HTERT RPE-1 (cell line): ENCODE data around the gene KIF21A.
"Not testable (repeated sequence)": the region's sequence is repeated elsewhere in the genome, so short reads cannot be mapped to it uniquely, and the experiment has no call there.

ENCODE experiments used
- in situ Hi-C: fragments of 300-500 bp; cut with MboI; formaldehyde crosslinking; loops from 4 replicates; pipeline ENCODE4 v1.14.3; 2020; ENCODE audit warnings: low sequenced_read_pairs

KIF21A gene

DNA sequence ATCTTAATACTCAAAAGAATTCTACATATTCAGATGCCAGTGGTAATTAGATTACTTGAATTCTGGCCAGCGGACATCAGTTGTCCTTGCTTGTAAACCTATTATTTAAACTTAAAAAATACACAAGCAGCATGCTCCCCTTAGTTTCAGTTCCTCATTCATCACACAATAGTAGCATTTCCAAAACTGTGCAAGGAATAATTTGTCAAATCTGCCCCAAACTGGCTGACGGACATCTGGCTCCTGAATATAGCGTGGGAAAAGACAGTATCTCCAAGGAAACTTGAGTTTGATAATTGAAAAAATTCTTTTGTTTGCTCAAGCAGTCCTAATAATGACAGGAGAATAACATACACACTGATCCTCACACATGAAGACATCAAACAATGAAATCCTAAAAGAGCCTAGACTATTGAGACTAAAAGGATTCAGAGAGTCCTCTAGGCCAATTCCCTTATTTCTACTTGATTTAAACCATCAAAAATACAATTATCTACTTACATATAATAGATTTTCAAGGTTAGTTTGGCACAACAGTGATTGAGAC lies 90.4 kb downstream of the KIF21A start:
- in situ Hi-C loops, result no loop called here

- in situ Hi-C loops, result no loop called here
Observed at GRCh38 chr12:39351153-39351552, 91.8 kb downstream of the KIF21A start.

- in situ Hi-C loops, result no loop called here
Observed at GRCh38 chr12:39348941-39349626, 93.8 kb downstream of the KIF21A start.

GRCh38 chr12:39348523-39348922 lies 94.4 kb downstream of the KIF21A start:
- in situ Hi-C loops, result no loop called here

GRCh38 chr12:39344926-39345325 lies 98.0 kb downstream of the KIF21A start:
- in situ Hi-C loops, result no loop called here

GRCh38 chr12:39343665-39344064 lies 99.3 kb downstream of the KIF21A start:
- in situ Hi-C loops, result no loop called here

- in situ Hi-C loops, result no loop called here
Observed at GRCh38 chr12:39341761-39342160, 101.2 kb downstream of the KIF21A start.

DNA sequence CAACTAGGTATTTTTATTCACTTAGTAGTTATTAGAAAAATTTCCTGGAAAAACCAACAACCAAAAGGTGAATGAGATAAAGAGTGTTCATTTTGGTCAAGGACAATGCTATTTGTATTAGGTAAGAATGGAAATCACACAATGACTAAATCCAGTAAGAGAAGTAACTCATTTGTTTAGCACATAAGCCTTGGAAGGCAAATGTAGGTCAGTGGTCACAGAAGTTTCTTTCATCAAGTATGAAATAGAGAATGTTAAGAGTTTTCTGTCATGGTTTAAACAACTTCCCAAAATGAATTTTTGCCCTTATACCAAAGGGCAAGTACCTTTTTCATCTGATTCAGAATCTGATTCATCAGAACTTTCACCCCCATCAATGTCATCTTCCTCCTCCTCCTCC lies 101.7 kb downstream of the KIF21A start:
- in situ Hi-C loops, result no loop called here

- in situ Hi-C loops, result no loop called here
Observed at GRCh38 chr12:39332661-39333175, 110.2 kb downstream of the KIF21A start.

GRCh38 chr12:39331539-39332261 lies 111.2 kb downstream of the KIF21A start:
- in situ Hi-C loops, result no loop called here

- in situ Hi-C loops, result no loop called here
Observed at GRCh38 chr12:39329876-39330275, 113.0 kb downstream of the KIF21A start.

DNA sequence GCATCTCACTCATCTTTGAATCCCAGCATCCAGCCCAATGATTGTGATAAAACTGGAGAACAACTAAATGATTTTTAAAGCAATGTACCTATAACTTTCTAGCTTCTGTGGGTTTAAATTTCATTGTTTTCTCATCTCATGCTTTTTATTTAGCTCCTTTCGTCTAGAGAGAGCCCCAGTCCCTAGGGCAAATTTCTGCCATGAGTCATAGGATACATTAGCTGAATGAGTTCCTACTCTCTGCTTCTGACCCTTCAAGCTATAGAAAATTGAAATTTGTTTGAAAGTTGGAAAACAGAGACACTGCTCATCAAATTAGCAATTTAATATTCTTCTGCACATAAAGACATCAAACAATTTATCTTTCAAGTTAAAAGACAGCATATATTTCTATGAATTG lies 113.9 kb downstream of the KIF21A start:
- in situ Hi-C loops, result no loop called here

DNA sequence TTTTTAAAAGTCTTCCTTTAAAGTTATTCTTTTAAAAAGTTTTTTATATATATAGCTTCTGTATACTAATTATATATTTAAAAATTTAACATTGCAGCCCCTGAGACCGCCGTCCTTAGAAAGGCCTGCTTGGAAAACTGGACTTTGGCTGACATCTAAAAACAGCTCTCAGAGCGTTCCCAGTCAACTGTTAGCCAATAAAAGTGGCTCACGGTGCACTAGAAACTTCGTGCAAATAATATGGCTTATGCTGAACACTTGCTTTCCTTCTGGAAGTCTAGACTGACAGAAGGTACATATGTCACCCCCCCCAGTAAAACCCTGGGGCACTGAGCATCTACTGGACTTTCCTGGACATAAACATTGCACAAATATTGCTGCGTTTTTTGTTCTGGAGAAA lies 115.0 kb downstream of the KIF21A start:
- in situ Hi-C loops, result no loop called here

- in situ Hi-C loops, result no loop called here
Observed at GRCh38 chr12:39327510-39327909, 115.4 kb downstream of the KIF21A start.

DNA sequence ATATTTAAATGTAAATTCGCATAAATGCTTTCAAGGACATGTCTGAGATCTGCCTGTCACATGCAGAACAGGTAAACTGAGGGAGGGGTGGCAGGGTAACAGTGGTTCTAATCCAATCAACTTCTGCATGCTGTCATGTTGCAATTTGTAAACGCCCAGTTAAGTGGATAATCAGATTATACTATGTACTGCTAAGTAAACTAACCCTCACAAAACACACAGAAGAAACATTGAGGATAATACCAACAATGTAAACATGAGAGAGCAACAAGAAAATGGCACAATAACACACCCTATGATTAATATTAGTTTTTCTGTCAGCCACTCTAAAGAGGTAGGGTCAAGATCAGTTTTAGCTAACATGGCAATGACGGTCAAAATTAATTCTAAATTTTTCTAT lies 123.7 kb downstream of the KIF21A start:
- in situ Hi-C loops, result no loop called here

GRCh38 chr12:39314547-39314946 lies 128.4 kb downstream of the KIF21A start:
- in situ Hi-C loops, result no loop called here

GRCh38 chr12:39309516-39309915 lies 133.4 kb downstream of the KIF21A start:
- in situ Hi-C loops, result no loop called here

DNA sequence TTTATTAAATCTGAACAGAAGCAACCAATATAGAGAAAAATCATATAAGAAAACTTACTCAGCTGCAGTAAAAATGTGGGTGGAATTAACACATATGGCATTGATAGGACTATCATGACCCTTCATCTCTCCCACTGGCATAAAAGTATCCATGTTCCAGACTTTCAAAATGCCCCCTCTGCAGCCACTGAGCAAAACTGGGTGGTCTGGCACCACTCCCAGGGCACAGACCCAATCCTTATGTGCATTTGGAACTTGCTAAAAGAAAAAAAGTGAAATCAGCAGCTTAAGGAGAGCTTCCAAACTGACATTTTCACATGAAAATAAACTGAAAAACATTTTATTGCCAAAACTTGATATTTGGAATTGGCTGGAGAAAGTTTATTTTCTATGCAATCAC lies 141.5 kb downstream of the KIF21A start:
- in situ Hi-C loops, result no loop called here

DNA sequence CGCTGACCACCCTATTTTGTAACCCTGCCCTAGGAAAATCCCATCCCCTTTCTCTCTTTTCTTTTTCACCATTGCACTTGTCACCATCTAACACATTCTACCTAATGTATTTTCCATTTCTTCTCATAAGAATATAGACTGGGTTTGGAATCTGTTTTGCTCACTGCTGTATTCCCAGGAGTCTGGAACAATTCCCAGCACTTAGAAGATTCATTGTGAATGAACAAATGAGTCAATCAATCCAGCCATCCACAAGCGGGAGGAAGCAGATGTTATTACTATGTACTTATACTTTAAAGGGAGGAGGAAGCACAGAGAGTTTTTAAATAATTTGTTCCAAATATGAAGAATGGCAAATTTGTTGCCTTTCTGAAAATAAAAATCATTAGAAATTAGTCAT lies 142.1 kb downstream of the KIF21A start:
- in situ Hi-C loops, result no loop called here

- in situ Hi-C loops, result no loop called here
Observed at GRCh38 chr12:39297891-39298290, 145.0 kb downstream of the KIF21A start.

DNA sequence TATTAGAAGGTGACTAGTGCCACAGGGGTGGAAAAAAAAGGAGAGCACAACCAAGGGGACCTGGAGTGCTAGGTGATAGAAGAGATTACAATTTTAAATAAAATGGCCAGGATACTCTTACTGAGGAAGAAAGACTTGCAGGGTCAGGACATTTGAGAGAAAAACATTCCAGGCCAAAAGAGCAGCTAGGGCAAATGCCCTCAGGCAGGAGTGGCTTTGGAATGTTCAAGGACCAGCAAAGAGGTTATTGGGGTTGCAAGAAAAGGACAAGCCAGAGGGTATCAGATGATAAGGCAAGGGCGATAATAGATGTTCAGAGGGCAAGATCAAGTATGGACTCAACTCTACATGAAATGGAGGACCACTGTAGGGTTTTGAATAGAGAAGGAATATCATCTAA lies 146.4 kb downstream of the KIF21A start:
- in situ Hi-C loops, result no loop called here

GRCh38 chr12:39295593-39295992 lies 147.3 kb downstream of the KIF21A start:
- in situ Hi-C loops, result not testable (repeated sequence)
